ENCODE results near the gene RRP7A. TPM values are rescaled to one million over a fixed set of nuclear protein-coding genes. Genes with fewer than 3 reads are reported as not detected.
"Not testable (repeated sequence)": the region's sequence is repeated elsewhere in the genome, so short reads cannot be mapped to it uniquely, and the experiment has no call there.

Gene RRP7A
- total RNA-seq, 1 experiment from 2014 or later: 50.8 TPM

DNA sequence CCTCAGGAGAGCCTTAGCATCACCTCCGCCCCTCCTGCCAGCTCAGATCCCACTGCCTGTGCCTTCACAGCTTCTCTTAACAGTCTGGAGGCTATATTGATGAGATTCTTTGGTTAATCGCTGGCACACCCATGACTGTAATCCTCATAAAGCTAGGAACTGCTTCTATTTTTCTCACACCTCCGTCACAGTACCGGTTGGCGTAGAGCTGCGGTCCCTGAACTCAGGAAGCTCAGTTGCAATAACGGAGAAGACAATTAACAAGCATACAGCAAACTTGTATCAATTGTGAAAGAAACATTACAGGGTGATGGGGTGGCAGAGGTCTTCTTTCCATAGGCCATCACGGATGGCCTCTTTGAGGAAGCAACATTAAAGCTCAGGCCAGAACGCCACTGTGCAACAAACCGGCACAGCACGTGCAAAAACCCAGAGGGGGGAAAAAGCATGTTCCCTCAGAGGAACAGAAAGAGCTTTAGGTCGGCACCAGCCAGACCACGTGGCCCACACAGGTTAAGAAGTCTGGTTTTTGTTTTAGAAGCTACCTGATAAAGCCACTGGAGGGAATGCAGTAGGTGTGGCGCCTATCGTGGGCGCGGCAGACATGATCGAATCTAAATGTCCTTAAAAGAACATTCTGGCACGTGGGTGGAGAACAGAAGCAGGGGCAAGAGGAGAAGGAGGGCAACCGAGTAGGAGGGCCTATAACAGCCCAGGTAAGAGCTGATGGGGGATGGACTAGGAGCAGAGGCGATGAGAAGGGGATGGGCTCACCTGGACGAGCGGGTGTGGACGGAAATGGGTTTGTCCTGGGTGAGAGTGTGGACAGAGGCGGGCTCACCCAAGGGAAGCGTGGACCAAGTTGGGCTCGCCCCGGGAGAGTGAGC, 715 bp downstream of the RRP7A start:
- H3K9me2 ChIP-seq (ENCODE audit: insufficient read depth); intact Hi-C loops (cut with micrococcal nuclease); H3K9me3 ChIP-seq (ENCODE audit: control insufficient read depth in 1 of 2, insufficient read depth in 1 of 2, low read depth in 1 of 2, low read length in 2 of 2); POLR2A ChIA-PET; H2AFZ ChIP-seq (ENCODE audit: low read depth, low read length, poor library complexity, severe bottlenecking); CTCF ChIA-PET; H4K20me1 ChIP-seq (ENCODE audit: insufficient read depth); H3K27me3 ChIP-seq (ENCODE audit: insufficient read depth, low read length); RAD21 ChIA-PET (ENCODE audit: low non-redundant PET in 1 of 2, low total read pairs in 2 of 2, uncharacterized antibody in 2 of 2, unreplicated experiment in 2 of 2); H3K36me3 ChIP-seq (ENCODE audit: control insufficient read depth in 1 of 2, insufficient read depth in 2 of 2, low read length in 2 of 2); BruUV-seq (replicated peaks); DNase-seq (ENCODE audit: low read depth, low spot score): not testable (repeated sequence)
- H3K27ac ChIP-seq (ENCODE audit: low read depth, low read length): peak overlapping the region; percentile 75; the same call in 1 of the 2 replicates
- H3K4me1 ChIP-seq (ENCODE audit: control insufficient read depth in 1 of 2, insufficient read depth in 2 of 2, low read length in 2 of 2): peaks cover 7 to 17% of the 10 kb centered on the region in 2 experiments
- peak; percentile 57 for ATAC-seq
- H3K9ac ChIP-seq (ENCODE audit: low read length): peak overlapping the region; percentile 86
- peak overlapping the region; percentile 67 to 68 for H3K4me3 ChIP-seq (replicated peaks in 1 of 2; ENCODE audit: low read depth in 1 of 2, low read length in 2 of 2)
- H3K79me2 ChIP-seq (ENCODE audit: insufficient read depth, low read length): peaks cover 38% of the 10 kb centered on the region
- peak overlapping the region; percentile 96 for H3K4me2 ChIP-seq (ENCODE audit: low read length)

GRCh38 chr22:42517103-42517502, 2.5 kb downstream of the RRP7A start:
- H3K27me3 ChIP-seq (ENCODE audit: insufficient read depth, low read length); H3K27ac ChIP-seq (ENCODE audit: low read depth, low read length); H2AFZ ChIP-seq (ENCODE audit: low read depth, low read length, poor library complexity, severe bottlenecking); H3K9me2 ChIP-seq (ENCODE audit: insufficient read depth); H3K9ac ChIP-seq (ENCODE audit: low read length); H3K36me3 ChIP-seq (ENCODE audit: control insufficient read depth in 1 of 2, insufficient read depth in 2 of 2, low read length in 2 of 2); H3K9me3 ChIP-seq (ENCODE audit: control insufficient read depth in 1 of 2, insufficient read depth in 1 of 2, low read depth in 1 of 2, low read length in 2 of 2); DNase-seq (ENCODE audit: low read depth, low spot score); ATAC-seq; RAD21 ChIA-PET (ENCODE audit: low non-redundant PET in 1 of 2, low total read pairs in 2 of 2, uncharacterized antibody in 2 of 2, unreplicated experiment in 2 of 2); H3K4me3 ChIP-seq (replicated peaks in 1 of 2; ENCODE audit: low read depth in 1 of 2, low read length in 2 of 2); intact Hi-C loops (cut with micrococcal nuclease); POLR2A ChIA-PET; H4K20me1 ChIP-seq (ENCODE audit: insufficient read depth); H3K4me2 ChIP-seq (ENCODE audit: low read length); BruUV-seq (replicated peaks): not testable (repeated sequence)
- Histone ChIP-seq H3K79me2 (ENCODE audit: insufficient read depth, low read length) (peaks cover 38% of the 10 kb centered on the region), H3K4me1 (ENCODE audit: control insufficient read depth in 1 of 2, insufficient read depth in 2 of 2, low read length in 2 of 2) (peaks cover 7 to 17% of the 10 kb centered on the region in 2 experiments)
- CTCF ChIA-PET: interaction anchor here (0.6 kb wide), 1 partner anchor 484 kb away, joined by 3 read pairs; no protein-coding TSS in a partner anchor

DNA sequence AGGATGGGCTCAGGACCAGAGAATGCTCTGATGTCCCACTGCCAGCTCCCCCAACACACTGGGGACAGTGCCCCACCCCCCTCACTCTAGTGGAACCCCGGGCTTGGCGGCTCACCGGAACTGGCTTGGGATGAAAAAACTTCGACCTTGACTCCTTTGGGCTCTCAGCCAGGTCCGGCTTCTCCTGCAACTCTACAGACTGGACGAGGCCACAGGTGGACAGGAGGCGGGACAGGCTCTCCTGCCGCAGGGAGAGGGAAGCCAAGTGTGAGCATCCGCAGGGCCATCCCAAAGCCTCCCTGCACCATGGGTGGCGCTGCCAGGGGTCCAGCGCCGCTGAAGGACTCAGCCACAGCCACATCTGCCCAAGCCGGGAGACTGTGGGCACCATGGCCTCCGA, 3.7 kb downstream of the RRP7A start:
- Histone ChIP-seq H2AFZ (ENCODE audit: low read depth, low read length, poor library complexity, severe bottlenecking) (no peak overlapping the region), H3K4me2 (ENCODE audit: low read length) (no peak overlapping the region), H3K9me2 (ENCODE audit: insufficient read depth) (no peaks in the 10 kb centered on the region), H3K79me2 (ENCODE audit: insufficient read depth, low read length) (peaks cover 38% of the 10 kb centered on the region), H4K20me1 (ENCODE audit: insufficient read depth) (no peaks in the 10 kb centered on the region), H3K9me3 (ENCODE audit: control insufficient read depth in 1 of 2, insufficient read depth in 1 of 2, low read depth in 1 of 2, low read length in 2 of 2) (no peaks in the 10 kb centered on the region), H3K4me1 (ENCODE audit: control insufficient read depth in 1 of 2, insufficient read depth in 2 of 2, low read length in 2 of 2) (peaks cover 7 to 16% of the 10 kb centered on the region in 2 experiments), H3K27me3 (ENCODE audit: insufficient read depth, low read length) (no peaks in the 10 kb centered on the region), H3K27ac (ENCODE audit: low read depth, low read length) (no peak overlapping the region), H3K9ac (ENCODE audit: low read length) (no peak overlapping the region), H3K4me3 (replicated peaks in 1 of 2; ENCODE audit: low read depth in 1 of 2, low read length in 2 of 2) (no peak overlapping the region), H3K36me3 (ENCODE audit: control insufficient read depth in 1 of 2, insufficient read depth in 2 of 2, low read length in 2 of 2) (peaks cover 3 to 12% of the 10 kb centered on the region in 2 experiments; a peak in 3 of 4 replicates)
- DNase-seq (ENCODE audit: low read depth, low spot score): no peak
- intact Hi-C loops (cut with micrococcal nuclease): no loop called here
- ChIA-PET CTCF (no interaction called here), RAD21 (ENCODE audit: low non-redundant PET in 1 of 2, low total read pairs in 2 of 2, uncharacterized antibody in 2 of 2, unreplicated experiment in 2 of 2) (no interaction called here), POLR2A (no interaction called here)
- ATAC-seq: no peak
- no TSS peak for BruUV-seq (replicated peaks)
- TF ChIP-seq CTCF (IDR thresholded peaks at IDR 0.05 in 2 of 3, conservative IDR thresholded peaks at IDR 0.05 in 1 of 3; ENCODE audit: borderline replicate concordance in 1 of 3, insufficient read depth in 1 of 3, low read depth in 2 of 3, low read length in 2 of 3) (no peak), RAD21 (IDR thresholded peaks at IDR 0.05; ENCODE audit: low read depth) (no peak), TCF7L2 (IDR thresholded peaks at IDR 0.05; ENCODE audit: borderline replicate concordance, extremely low read depth, insufficient read depth, insufficient read length) (no peak), JUND (IDR thresholded peaks at IDR 0.05) (no peak), MAX (IDR thresholded peaks at IDR 0.05) (no peak)

All from HCT116 (cell line).